Esophagus squamous epithelium (tissue), 4 donors: ENCODE data around the gene KCNG4.

Experiments
- CTCF ChIP-seq, 6 experiments: fragments of 450-650 bp in 4 of 6; fragments of 200-600 bp in 2 of 6; sonication (generic) in 2 of 6; IDR thresholded peaks; one replicate each; pipeline ENCODE4 v1.5.1; 2016 to 2019; ENCODE audit warnings: antibody characterized with exemption in 6 of 6, mild to moderate bottlenecking in 4 of 6, moderate library complexity in 4 of 6
- POLR2A ChIP-seq, 4 donors: fragments of 450-650 bp; IDR thresholded peaks; one replicate each; pipeline ENCODE4 v1.6.1; 2017; ENCODE audit warnings: antibody characterized with exemption in 4 of 4, mild to moderate bottlenecking in 4 of 4, moderate library complexity in 3 of 4

- no peak for TF ChIP-seq CTCF (IDR thresholded peaks at IDR 0.05)
- no peak for TF ChIP-seq POLR2A (IDR thresholded peaks at IDR 0.05)
Observed at GRCh38 chr16:84242839-84243238, 3.0 kb upstream of the KCNG4 start.
